Retinal pigment epithelial cell (primary cell): Measurements from ENCODE around the gene PTPN22.

ENCODE experiments used
- DNase-seq: peaks from one replicate; pipeline ENCODE4 v3.0.0-alpha.2; 2010; ENCODE audit warnings: low read depth
- H3K4me3 ChIP-seq: 2 replicates; pipeline ENCODE4 v1.5.1; 2011; ENCODE audit warnings: mild to moderate bottlenecking, low read length, control low read depth, moderate library complexity
- TF ChIP-seq, protein P1 (sequence below): conservative IDR thresholded peaks from 2 replicates; pipeline ENCODE4 v1.5.1; 2011; ENCODE audit warnings: low read depth, low read length, control low read depth, inconsistent platforms

PTPN22 gene

GRCh38 chr1:113871597-113872113 lies at the start of gene PTPN22:
PTPN22 (minus strand) TSS chr1:113871712.
- no peak for DNase-seq
- H3K4me3 ChIP-seq = no peak within 1 kb of the TSS
- TF ChIP-seq, protein P1, sequence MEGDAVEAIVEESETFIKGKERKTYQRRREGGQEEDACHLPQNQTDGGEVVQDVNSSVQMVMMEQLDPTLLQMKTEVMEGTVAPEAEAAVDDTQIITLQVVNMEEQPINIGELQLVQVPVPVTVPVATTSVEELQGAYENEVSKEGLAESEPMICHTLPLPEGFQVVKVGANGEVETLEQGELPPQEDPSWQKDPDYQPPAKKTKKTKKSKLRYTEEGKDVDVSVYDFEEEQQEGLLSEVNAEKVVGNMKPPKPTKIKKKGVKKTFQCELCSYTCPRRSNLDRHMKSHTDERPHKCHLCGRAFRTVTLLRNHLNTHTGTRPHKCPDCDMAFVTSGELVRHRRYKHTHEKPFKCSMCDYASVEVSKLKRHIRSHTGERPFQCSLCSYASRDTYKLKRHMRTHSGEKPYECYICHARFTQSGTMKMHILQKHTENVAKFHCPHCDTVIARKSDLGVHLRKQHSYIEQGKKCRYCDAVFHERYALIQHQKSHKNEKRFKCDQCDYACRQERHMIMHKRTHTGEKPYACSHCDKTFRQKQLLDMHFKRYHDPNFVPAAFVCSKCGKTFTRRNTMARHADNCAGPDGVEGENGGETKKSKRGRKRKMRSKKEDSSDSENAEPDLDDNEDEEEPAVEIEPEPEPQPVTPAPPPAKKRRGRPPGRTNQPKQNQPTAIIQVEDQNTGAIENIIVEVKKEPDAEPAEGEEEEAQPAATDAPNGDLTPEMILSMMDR = no peak

DNA sequence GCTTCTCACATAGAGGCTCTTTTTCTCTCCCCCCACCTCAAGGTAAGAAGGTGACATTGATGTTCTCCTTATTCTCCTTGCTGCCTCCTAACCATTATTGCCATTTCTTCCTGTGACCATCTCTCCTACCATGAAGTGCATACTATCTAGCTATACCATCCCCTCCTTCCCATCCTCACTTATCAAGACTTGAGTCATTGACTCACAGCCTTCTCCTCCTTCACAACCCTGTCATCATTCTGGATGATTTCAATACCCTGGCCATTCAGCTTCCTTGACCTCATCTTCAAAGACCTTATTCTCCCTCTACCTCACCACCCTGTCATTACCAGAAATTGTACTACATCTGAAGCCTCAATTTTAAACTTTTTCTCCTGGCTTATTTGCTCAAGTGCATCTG lies 46.7 kb upstream of the PTPN22 start:
- no peak overlapping the region for H3K4me3 ChIP-seq
- TF ChIP-seq, protein P1 = no peak
- DNase-seq = no peak

DNA sequence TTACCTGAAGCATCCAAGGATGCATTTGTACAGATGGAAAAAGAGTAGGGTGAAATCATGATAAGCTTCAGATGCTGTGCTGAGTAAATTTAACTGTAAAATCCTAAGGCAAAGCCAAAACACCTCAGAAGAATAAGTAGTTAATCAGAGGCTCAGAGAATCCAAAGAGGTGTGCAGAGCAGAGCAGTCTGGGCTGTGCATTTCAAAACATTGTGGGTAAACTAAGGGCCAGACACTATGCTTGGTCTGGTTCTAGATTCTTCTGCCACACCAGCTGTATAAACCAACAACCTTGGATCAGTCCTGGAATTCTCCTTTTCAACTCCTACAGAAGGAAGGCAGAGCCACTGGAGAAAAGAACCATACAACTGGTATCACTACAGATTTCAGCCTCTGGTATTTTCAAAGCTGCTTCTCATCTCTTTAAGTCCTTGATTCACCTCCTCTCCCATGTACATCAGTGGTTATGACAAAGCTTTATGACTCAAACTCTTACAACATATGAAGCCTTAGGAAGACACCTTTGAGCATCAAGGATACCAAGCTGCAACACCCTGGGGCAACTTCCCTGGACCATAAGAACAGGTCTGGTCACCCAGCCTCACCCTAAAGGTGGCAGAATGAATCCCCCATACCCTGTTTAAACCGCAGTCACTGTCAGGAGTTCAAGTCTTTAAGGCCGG lies 46.0 kb upstream of the PTPN22 start:
- TF ChIP-seq, protein P1 = no peak
- no peak overlapping the region for H3K4me3 ChIP-seq
- no peak for DNase-seq

GRCh38 chr1:113916974-113917373 lies 45.5 kb upstream of the PTPN22 start:
- no peak for DNase-seq
- TF ChIP-seq, protein P1 = no peak
- no peak overlapping the region for H3K4me3 ChIP-seq

- TF ChIP-seq, protein P1 = no peak
- H3K4me3 ChIP-seq = no peak overlapping the region
- DNase-seq = no peak
These were observed 42.6 kb upstream of the PTPN22 start for GRCh38 chr1:113913887-113914664.

DNA sequence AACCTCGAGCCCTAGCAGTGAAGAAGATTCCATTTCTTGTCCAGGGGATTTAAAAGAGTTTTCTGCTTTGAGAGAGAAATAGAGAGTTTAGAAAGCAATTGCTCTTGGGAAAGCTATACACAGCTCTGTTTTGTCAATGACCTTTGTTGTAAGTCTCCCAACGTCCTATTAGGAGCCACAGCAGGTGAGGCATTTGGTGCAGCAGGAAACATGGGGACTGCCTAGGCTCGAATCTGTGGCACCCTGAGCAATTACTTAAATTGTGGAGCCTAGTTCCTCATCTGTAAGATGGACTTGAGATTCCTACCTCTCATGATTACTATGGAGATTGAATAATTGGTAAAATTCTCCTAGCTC lies 41.8 kb upstream of the PTPN22 start:
- TF ChIP-seq, protein P1 = no peak
- no peak for DNase-seq

More for the DNA sequence above, 41.8 kb upstream of the PTPN22 start:
- H3K4me3 ChIP-seq = no peak overlapping the region
